ENCODE results near the gene PGAP3. TPM values are rescaled to one million over a fixed set of nuclear protein-coding genes. Genes with fewer than 3 reads are reported as not detected.
"Not testable (repeated sequence)": the region's sequence is repeated elsewhere in the genome, so short reads cannot be mapped to it uniquely, and the experiment has no call there.

PGAP3 gene
- total and polyA plus RNA-seq, 2 donors: 6.6 to 18.5 TPM

GRCh38 chr17:39727556-39727955 is 39.7 kb upstream of the PGAP3 start:
- H3K4me3 ChIP-seq (ENCODE audit: low read length in 2 of 2): no peak overlapping the region
- WGBS: 95% methylated on average over 10 of the region's 10 CpGs
- peaks cover 9 to 14% of the 10 kb centered on the region in 2 donors for H3K4me1 ChIP-seq (ENCODE audit: control insufficient read depth in 2 of 2, insufficient read depth in 2 of 2, low read length in 2 of 2)
- H3K27ac ChIP-seq (ENCODE audit: low read depth in 1 of 2, low read length in 1 of 2): no peak overlapping the region
- peaks cover 31 to 36% of the 10 kb centered on the region in 2 donors for H3K36me3 ChIP-seq (ENCODE audit: control insufficient read depth in 2 of 2, insufficient read depth in 2 of 2, low read length in 1 of 2)
- no peaks in the 10 kb centered on the region for H3K27me3 ChIP-seq (ENCODE audit: control insufficient read depth in 2 of 2, insufficient read depth in 1 of 2, low read length in 1 of 2)
- DNase-seq (ENCODE audit: low read depth in 6 of 9, low spot score in 9 of 9): no peak
- H3K9me3 ChIP-seq (ENCODE audit: control insufficient read depth in 2 of 2, insufficient read depth in 1 of 2, low read length in 1 of 2): no peaks in the 10 kb centered on the region

- Histone ChIP-seq H3K27ac (ENCODE audit: low read depth in 1 of 2, low read length in 1 of 2) (no peak overlapping the region), H3K9me3 (ENCODE audit: control insufficient read depth in 2 of 2, insufficient read depth in 1 of 2, low read length in 1 of 2) (no peaks in the 10 kb centered on the region), H3K36me3 (ENCODE audit: control insufficient read depth in 2 of 2, insufficient read depth in 2 of 2, low read length in 1 of 2) (peaks cover 31 to 36% of the 10 kb centered on the region in 2 donors), H3K4me3 (ENCODE audit: low read length in 2 of 2) (no peak overlapping the region), H3K27me3 (ENCODE audit: control insufficient read depth in 2 of 2, insufficient read depth in 1 of 2, low read length in 1 of 2) (no peaks in the 10 kb centered on the region), H3K4me1 (ENCODE audit: control insufficient read depth in 2 of 2, insufficient read depth in 2 of 2, low read length in 2 of 2) (peaks cover 9 to 14% of the 10 kb centered on the region in 2 donors)
- no peak for DNase-seq (ENCODE audit: low read depth in 6 of 9, low spot score in 9 of 9)
- 98% methylated on average over 9 of the region's 9 CpGs for WGBS
Measured at GRCh38 chr17:39726617-39727016, 38.8 kb upstream of the PGAP3 start.

- not testable (repeated sequence) for H3K27ac ChIP-seq (ENCODE audit: low read depth in 1 of 2, low read length in 1 of 2); H3K9me3 ChIP-seq (ENCODE audit: control insufficient read depth in 2 of 2, insufficient read depth in 1 of 2, low read length in 1 of 2); H3K4me3 ChIP-seq (ENCODE audit: low read length in 2 of 2); DNase-seq (ENCODE audit: low read depth in 6 of 9, low spot score in 9 of 9); H3K27me3 ChIP-seq (ENCODE audit: control insufficient read depth in 2 of 2, insufficient read depth in 1 of 2, low read length in 1 of 2)
- Histone ChIP-seq H3K4me1 (ENCODE audit: control insufficient read depth in 2 of 2, insufficient read depth in 2 of 2, low read length in 2 of 2) (peaks cover 9 to 14% of the 10 kb centered on the region in 2 donors), H3K36me3 (ENCODE audit: control insufficient read depth in 2 of 2, insufficient read depth in 2 of 2, low read length in 1 of 2) (peaks cover 31 to 36% of the 10 kb centered on the region in 2 donors)
- WGBS: 96% methylated on average over 1 of the region's 1 CpG
Measured at GRCh38 chr17:39725923-39726322, 38.1 kb upstream of the PGAP3 start.

GRCh38 chr17:39724731-39725130 is 36.9 kb upstream of the PGAP3 start:
- Histone ChIP-seq H3K9me3 (ENCODE audit: control insufficient read depth in 2 of 2, insufficient read depth in 1 of 2, low read length in 1 of 2) (no peaks in the 10 kb centered on the region), H3K4me3 (ENCODE audit: low read length in 2 of 2) (no peak overlapping the region), H3K27me3 (ENCODE audit: control insufficient read depth in 2 of 2, insufficient read depth in 1 of 2, low read length in 1 of 2) (no peaks in the 10 kb centered on the region), H3K4me1 (ENCODE audit: control insufficient read depth in 2 of 2, insufficient read depth in 2 of 2, low read length in 2 of 2) (peaks cover 5 to 10% of the 10 kb centered on the region in 2 donors), H3K27ac (ENCODE audit: low read depth in 1 of 2, low read length in 1 of 2) (no peak overlapping the region), H3K36me3 (ENCODE audit: control insufficient read depth in 2 of 2, insufficient read depth in 2 of 2, low read length in 1 of 2) (peaks cover 31 to 36% of the 10 kb centered on the region in 2 donors)
- DNase-seq (ENCODE audit: low read depth in 6 of 9, low spot score in 9 of 9): no peak
- 98% methylated on average over 13 of the region's 13 CpGs for WGBS

GRCh38 chr17:39722965-39723848 is 35.4 kb upstream of the PGAP3 start:
- Histone ChIP-seq H3K27ac (ENCODE audit: low read depth in 1 of 2, low read length in 1 of 2) (no peak overlapping the region), H3K4me1 (ENCODE audit: control insufficient read depth in 2 of 2, insufficient read depth in 2 of 2, low read length in 2 of 2) (no peaks in the 10 kb centered on the region), H3K9me3 (ENCODE audit: control insufficient read depth in 2 of 2, insufficient read depth in 1 of 2, low read length in 1 of 2) (no peaks in the 10 kb centered on the region), H3K36me3 (ENCODE audit: control insufficient read depth in 2 of 2, insufficient read depth in 2 of 2, low read length in 1 of 2) (peaks cover 19 to 25% of the 10 kb centered on the region in 2 donors), H3K4me3 (ENCODE audit: low read length in 2 of 2) (no peak overlapping the region), H3K27me3 (ENCODE audit: control insufficient read depth in 2 of 2, insufficient read depth in 1 of 2, low read length in 1 of 2) (no peaks in the 10 kb centered on the region)
- DNase-seq (ENCODE audit: low read depth in 6 of 9, low spot score in 9 of 9): no peak
- WGBS: 92% methylated on average over 34 of the region's 34 CpGs

GRCh38 chr17:39722104-39722503 is 34.2 kb upstream of the PGAP3 start:
- no peak for DNase-seq (ENCODE audit: low read depth in 6 of 9, low spot score in 9 of 9)
- H3K27me3 ChIP-seq (ENCODE audit: control insufficient read depth in 2 of 2, insufficient read depth in 1 of 2, low read length in 1 of 2): no peaks in the 10 kb centered on the region
- H3K27ac ChIP-seq (ENCODE audit: low read depth in 1 of 2, low read length in 1 of 2): no peak overlapping the region
- no peaks in the 10 kb centered on the region for H3K4me1 ChIP-seq (ENCODE audit: control insufficient read depth in 2 of 2, insufficient read depth in 2 of 2, low read length in 2 of 2)
- no peaks in the 10 kb centered on the region for H3K9me3 ChIP-seq (ENCODE audit: control insufficient read depth in 2 of 2, insufficient read depth in 1 of 2, low read length in 1 of 2)
- peaks cover 8 to 14% of the 10 kb centered on the region in 2 donors for H3K36me3 ChIP-seq (ENCODE audit: control insufficient read depth in 2 of 2, insufficient read depth in 2 of 2, low read length in 1 of 2)
- H3K4me3 ChIP-seq (ENCODE audit: low read length in 2 of 2): no peak overlapping the region
- WGBS: 96% methylated on average over 6 of the region's 6 CpGs

- no peak overlapping the region for H3K27ac ChIP-seq (ENCODE audit: low read depth in 1 of 2, low read length in 1 of 2)
- H3K9me3 ChIP-seq (ENCODE audit: control insufficient read depth in 2 of 2, insufficient read depth in 1 of 2, low read length in 1 of 2): no peaks in the 10 kb centered on the region
- H3K27me3 ChIP-seq (ENCODE audit: control insufficient read depth in 2 of 2, insufficient read depth in 1 of 2, low read length in 1 of 2): no peaks in the 10 kb centered on the region
- H3K36me3 ChIP-seq (ENCODE audit: control insufficient read depth in 2 of 2, insufficient read depth in 2 of 2, low read length in 1 of 2): no peaks in the 10 kb centered on the region
- no peaks in the 10 kb centered on the region for H3K4me1 ChIP-seq (ENCODE audit: control insufficient read depth in 2 of 2, insufficient read depth in 2 of 2, low read length in 2 of 2)
- no peak overlapping the region for H3K4me3 ChIP-seq (ENCODE audit: low read length in 2 of 2)
- WGBS: 97% methylated on average over 7 of the region's 7 CpGs
- no peak for DNase-seq (ENCODE audit: low read depth in 6 of 9, low spot score in 9 of 9)
Measured at GRCh38 chr17:39719563-39720355, 31.9 kb upstream of the PGAP3 start.

GRCh38 chr17:39717660-39718059 is 29.8 kb upstream of the PGAP3 start:
- Histone ChIP-seq H3K36me3 (ENCODE audit: control insufficient read depth in 2 of 2, insufficient read depth in 2 of 2, low read length in 1 of 2) (no peaks in the 10 kb centered on the region), H3K4me3 (ENCODE audit: low read length in 2 of 2) (no peak overlapping the region), H3K27me3 (ENCODE audit: control insufficient read depth in 2 of 2, insufficient read depth in 1 of 2, low read length in 1 of 2) (no peaks in the 10 kb centered on the region), H3K27ac (ENCODE audit: low read depth in 1 of 2, low read length in 1 of 2) (no peak overlapping the region), H3K4me1 (ENCODE audit: control insufficient read depth in 2 of 2, insufficient read depth in 2 of 2, low read length in 2 of 2) (no peaks in the 10 kb centered on the region), H3K9me3 (ENCODE audit: control insufficient read depth in 2 of 2, insufficient read depth in 1 of 2, low read length in 1 of 2) (no peaks in the 10 kb centered on the region)
- no peak for DNase-seq (ENCODE audit: low read depth in 6 of 9, low spot score in 9 of 9)
- 97% methylated on average over 6 of the region's 6 CpGs for WGBS

All from thymus (tissue), 11 donors.